GM21526 (cell line): ENCODE measurements around the gene LIM2.

Source experiments
- ATAC-seq: cut with Tn5 transposase; IDR thresholded peaks from one replicate; pipeline ENCODE4 v1.9.1; 2021; ENCODE audit warnings: moderate library complexity; ENCODE audit not compliant: unreplicated experiment, low FRiP score

The LIM2 gene

GRCh38 chr19:51366389-51367254 lies 21.2 kb downstream of the LIM2 start:
- ATAC-seq: peak; percentile 43

- ATAC-seq: no peak
These were observed 21.8 kb downstream of the LIM2 start, which contains the start of gene ETFB for GRCh38 chr19:51365965-51366388. Gene ETFB, minus strand, starts transcription at chr19:51366388. Its CDS starts 62 bp downstream, at chr19:51366326.

- no peak for ATAC-seq
These were observed 22.4 kb downstream of the LIM2 start for GRCh38 chr19:51365211-51365964.

DNA sequence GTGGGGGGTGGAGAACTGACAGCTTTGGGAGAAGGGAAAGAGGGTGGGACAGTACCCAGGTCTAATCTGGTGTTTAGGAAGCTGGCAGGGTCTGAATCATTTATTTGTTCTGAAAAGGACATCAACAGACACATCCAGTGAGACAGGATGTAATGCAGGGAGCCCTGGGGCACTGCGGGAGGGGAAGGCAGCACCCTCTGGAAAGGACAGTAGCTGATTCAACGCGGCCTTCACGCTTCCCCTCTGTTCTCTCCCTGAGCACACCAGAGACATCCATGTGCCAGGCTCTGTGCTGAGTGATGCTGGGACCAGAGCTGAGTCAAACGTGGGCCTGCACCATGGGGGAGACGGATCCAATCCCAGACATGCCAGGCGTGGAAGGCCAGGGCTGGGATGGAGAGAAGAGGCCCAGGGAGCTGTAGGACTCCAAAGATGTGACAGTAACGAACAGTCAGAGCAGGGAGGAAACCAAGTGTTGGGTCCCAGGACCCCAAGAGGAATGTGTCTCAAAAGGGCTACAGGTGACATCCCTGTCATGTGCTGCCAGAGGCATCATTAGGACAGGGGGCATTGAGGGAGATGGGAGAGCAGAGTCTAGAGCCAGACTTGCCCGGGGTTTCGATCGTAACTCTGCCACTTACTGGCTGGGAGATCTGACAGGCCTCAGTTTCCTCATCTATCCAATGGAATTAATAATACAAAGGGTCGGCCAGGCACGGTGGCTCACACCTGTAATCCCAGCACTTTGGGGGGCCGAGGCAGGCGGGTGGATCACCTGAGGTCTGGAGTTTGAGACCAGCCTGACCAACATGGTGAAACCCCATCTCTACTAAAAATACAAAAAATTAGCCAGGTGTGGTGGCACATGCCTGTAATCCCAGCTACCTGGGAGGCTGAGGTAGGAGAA lies 23.3 kb downstream of the LIM2 start:
- no peak for ATAC-seq

GRCh38 chr19:51361239-51361638 lies 26.5 kb downstream of the LIM2 start:
- ATAC-seq: no peak

GRCh38 chr19:51359294-51359693 lies 28.5 kb downstream of the LIM2 start:
- ATAC-seq: no peak

- ATAC-seq: no peak
These were observed 29.8 kb downstream of the LIM2 start for GRCh38 chr19:51357952-51358351.

GRCh38 chr19:51356159-51356801 lies 31.5 kb downstream of the LIM2 start:
- ATAC-seq: no peak

- ATAC-seq: no peak
These were observed 33.0 kb downstream of the LIM2 start for GRCh38 chr19:51354742-51355148.

DNA sequence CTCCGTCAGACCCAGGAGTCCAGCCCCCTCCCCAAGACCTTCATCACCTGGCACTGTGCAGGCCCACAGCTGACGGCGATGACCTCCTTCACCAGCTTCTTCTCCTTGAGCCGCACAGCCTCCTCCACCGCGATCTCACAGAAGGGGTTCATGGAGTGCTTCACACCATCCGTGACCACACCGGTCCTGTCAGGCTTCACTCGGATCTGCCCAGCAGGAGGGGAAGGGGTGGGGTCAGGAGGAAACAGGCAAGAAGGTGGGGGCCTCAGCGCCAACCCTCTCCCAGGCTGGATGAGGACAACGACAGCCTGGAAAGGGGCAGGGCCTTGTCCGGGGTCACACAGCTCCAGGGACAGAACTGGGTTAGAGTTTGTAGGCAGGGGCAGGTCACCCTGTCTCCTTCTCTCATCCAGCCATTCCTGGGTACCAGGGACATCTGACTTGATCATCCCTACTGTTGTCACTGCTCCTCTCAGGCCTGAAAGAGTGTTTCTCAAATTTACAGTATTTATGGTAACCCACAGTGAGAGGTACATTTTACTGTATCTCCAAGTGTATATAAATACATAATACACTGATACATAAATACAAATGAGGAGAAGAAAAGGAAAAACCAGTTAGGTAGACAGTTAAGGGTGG lies 33.6 kb downstream of the LIM2 start:
- no peak for ATAC-seq

- no peak for ATAC-seq
These were observed 34.9 kb downstream of the LIM2 start for GRCh38 chr19:51352783-51353360.

DNA sequence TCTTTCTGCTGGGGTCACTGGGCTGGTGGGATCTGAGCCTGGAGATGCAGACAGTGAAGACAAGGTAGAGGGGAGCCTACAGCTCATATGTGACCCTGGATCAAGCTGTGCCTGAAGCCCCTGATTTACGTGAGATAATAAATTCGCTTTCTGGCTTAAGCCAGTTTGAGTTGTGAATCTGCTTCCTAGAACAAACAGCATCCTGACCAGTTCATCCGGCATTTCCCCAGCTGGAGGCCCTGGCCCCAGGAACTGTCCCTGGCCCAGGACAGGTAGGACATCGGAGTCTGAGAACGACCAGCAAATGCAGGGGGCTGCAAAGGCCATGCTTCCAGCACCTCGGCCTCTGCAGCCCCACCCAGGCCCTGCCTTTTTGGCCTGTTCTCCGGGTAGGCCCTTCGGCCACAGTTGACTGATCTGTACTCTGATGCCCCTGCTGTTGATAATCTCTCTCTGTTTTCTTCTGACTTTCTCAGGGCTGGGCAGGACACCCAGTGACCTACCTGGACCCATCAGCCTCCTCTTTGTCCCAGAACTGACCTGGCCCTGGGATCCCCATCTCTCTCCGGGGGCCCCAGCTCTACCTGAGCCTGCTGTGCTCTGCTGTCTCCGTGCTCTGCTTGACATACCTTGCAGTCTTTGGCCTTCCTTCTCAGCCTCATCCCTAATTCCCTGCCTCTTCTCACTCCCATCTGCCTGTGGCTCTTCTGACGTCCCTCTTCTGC lies 36.3 kb downstream of the LIM2 start:
- no peak for ATAC-seq

- no peak for ATAC-seq
These were observed 40.4 kb downstream of the LIM2 start for GRCh38 chr19:51347209-51347928.

- no peak for ATAC-seq
These were observed 41.0 kb downstream of the LIM2 start for GRCh38 chr19:51346742-51347141.

GRCh38 chr19:51345076-51345620 lies 42.6 kb downstream of the LIM2 start:
- no peak for ATAC-seq

DNA sequence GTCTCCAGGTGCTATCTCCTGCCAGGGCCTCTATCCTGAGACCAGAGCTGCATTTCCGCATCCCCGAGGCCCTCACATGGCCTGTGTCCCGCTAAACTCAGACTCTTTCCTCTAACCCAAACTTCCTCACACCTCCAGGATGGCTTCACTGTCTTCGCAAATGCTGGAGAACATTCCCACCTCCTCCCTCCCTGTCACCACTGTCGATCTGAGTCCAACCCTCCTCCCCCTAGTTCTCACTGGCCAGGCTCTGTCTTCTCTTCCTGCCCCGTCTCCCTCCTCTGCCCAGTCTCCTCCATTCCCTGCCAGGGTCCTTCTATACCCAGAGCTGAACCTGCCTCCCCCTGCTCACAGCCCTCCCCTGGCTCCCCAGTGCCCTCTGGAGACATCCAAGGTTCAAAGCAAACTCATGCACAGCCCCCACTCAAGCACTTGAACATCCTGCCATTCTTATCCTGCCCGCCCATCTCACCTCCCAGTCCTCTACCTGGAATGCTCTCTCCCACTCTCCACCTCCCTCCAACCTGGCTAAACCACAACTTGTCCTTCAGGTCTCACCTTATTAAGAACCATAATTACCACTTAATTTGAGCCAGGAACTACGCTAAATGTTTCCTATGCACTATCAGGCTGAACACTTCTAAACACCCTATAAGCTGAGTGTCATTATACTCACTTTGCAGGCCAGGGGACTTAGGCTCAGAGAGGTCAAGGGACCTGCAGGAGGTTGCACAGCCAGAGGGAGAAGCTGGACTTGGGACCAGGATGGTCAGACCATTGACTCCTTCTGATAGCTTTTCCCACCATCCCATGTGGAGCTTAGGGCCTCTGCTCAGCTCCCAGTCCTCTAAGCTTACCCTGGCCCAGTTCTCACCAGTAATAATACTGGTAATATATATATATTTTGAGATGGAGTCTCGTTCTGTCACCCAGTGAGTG lies 44.9 kb downstream of the LIM2 start:
- no peak for ATAC-seq
